SU-DHL-6 (cell line): ENCODE data around the gene MEI1.

Experiments
- H2AFZ ChIP-seq: fragments of 200-600 bp; sonication (generic); 2 replicates; pipeline ENCODE4 v1.6.1; 2014; ENCODE audit warnings: low read depth, mild to moderate bottlenecking, moderate library complexity, mixed read lengths, antibody characterized with exemption, low read length; ENCODE audit not compliant: severe bottlenecking
- H3F3A ChIP-seq: fragments of 200-600 bp; shearing (Covaris generic); 2 replicates; pipeline ENCODE4 v1.6.0; 2016; ENCODE audit warnings: antibody characterized with exemption, mild to moderate bottlenecking; ENCODE audit not compliant: insufficient read depth
- H3K27ac ChIP-seq: fragments of 200-600 bp; sonication (generic); 2 replicates; pipeline ENCODE4 v1.5.1; 2016; ENCODE audit warnings: low read depth, mild to moderate bottlenecking, low read length, moderate library complexity, mixed read lengths
- H3K27me3 ChIP-seq: fragments of 200-600 bp; sonication (generic), shearing (Covaris generic); 2 replicates; pipeline ENCODE4 v1.6.0; 2014; ENCODE audit warnings: mild to moderate bottlenecking, low read length
- H3K36me3 ChIP-seq: fragments of 200-600 bp; sonication (generic); 2 replicates; pipeline ENCODE4 v1.6.1; 2014; ENCODE audit warnings: mild to moderate bottlenecking, low read length, mixed read lengths
- H3K4me2 ChIP-seq: fragments of 300-600, 200-600 bp; shearing (Covaris generic), sonication (generic); 2 replicates; pipeline ENCODE4 v1.6.0; 2014; ENCODE audit warnings: low read length, low read depth, mild to moderate bottlenecking; ENCODE audit not compliant: poor library complexity, severe bottlenecking
- H3K4me3 ChIP-seq: fragments of 200-600 bp; sonication (generic); 2 replicates; pipeline ENCODE4 v1.5.1; 2014; ENCODE audit warnings: antibody characterized with exemption, low read length, mild to moderate bottlenecking, mixed read lengths; ENCODE audit not compliant: insufficient read depth, poor library complexity, severe bottlenecking
- H3K79me2 ChIP-seq: fragments of 200-600 bp; sonication (generic); 2 replicates; pipeline ENCODE4 v1.6.1; 2014; ENCODE audit warnings: mild to moderate bottlenecking, low read length, moderate library complexity; ENCODE audit not compliant: insufficient read depth
- H3K9ac ChIP-seq: fragments of 200-600 bp; sonication (generic); 2 replicates; pipeline ENCODE4 v1.7.0; 2014; ENCODE audit warnings: mild to moderate bottlenecking, low read length
- H3K9me2 ChIP-seq: fragments of 200-600 bp; sonication (generic); replicated peaks from 2 replicates; pipeline ENCODE4 v1.6.1; 2014; ENCODE audit warnings: low read length; ENCODE audit not compliant: insufficient read depth
- H3K9me3 ChIP-seq: fragments of 200-600 bp; sonication (generic); 2 replicates; pipeline ENCODE4 v1.6.1; 2014; ENCODE audit warnings: low read length, mixed read lengths; ENCODE audit not compliant: insufficient read depth
- H4K20me1 ChIP-seq: fragments of 200-600 bp; sonication (generic); 2 replicates; pipeline ENCODE4 v1.6.1; 2014; ENCODE audit warnings: low read depth, mild to moderate bottlenecking, antibody characterized with exemption, low read length, moderate library complexity, mixed read lengths
- EZH2phosphoT487 ChIP-seq: fragments of 200-600 bp; sonication (generic), shearing (Covaris generic); conservative IDR thresholded peaks from 2 replicates; pipeline ENCODE4 v1.6.1; 2018; ENCODE audit warnings: mild to moderate bottlenecking, antibody characterized with exemption, low read length, moderate library complexity, mixed read lengths
- TF ChIP-seq, protein P1 (sequence below): fragments of 200-600 bp; sonication (generic); IDR thresholded peaks from one replicate; pipeline ENCODE4 v1.5.1; 2017; ENCODE audit warnings: antibody characterized with exemption, mild to moderate bottlenecking, low read length, moderate library complexity; ENCODE audit not compliant: insufficient read depth, poor library complexity, severe bottlenecking

The MEI1 gene

DNA sequence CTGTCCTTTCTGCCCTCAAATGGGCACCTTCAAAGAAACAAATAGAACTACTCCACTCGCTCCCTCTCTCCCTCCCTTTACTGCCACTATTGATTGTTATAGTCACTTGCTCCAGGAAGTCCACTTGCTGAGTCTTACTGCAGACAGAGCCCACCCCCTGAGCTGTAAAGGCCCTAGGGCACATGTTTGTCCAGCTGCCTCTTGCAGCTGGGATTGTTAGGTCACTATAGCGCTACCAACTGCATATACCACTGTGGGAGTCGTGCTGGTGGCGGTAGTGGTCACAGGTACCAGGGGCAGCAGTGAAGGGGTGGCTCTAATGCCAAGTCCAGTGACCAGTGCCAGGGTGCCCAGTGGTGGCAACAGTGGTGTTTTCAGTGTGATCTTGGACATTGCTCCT is 129.2 kb downstream of the MEI1 start:
- no peaks in the 10 kb centered on the region for H4K20me1 ChIP-seq
- H3K9me3 ChIP-seq: 0 out of 2 replicates have a peak, but pooled peaks cover 4% of the 10 kb centered on the region
- TF ChIP-seq, protein P1, sequence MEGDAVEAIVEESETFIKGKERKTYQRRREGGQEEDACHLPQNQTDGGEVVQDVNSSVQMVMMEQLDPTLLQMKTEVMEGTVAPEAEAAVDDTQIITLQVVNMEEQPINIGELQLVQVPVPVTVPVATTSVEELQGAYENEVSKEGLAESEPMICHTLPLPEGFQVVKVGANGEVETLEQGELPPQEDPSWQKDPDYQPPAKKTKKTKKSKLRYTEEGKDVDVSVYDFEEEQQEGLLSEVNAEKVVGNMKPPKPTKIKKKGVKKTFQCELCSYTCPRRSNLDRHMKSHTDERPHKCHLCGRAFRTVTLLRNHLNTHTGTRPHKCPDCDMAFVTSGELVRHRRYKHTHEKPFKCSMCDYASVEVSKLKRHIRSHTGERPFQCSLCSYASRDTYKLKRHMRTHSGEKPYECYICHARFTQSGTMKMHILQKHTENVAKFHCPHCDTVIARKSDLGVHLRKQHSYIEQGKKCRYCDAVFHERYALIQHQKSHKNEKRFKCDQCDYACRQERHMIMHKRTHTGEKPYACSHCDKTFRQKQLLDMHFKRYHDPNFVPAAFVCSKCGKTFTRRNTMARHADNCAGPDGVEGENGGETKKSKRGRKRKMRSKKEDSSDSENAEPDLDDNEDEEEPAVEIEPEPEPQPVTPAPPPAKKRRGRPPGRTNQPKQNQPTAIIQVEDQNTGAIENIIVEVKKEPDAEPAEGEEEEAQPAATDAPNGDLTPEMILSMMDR: no peak
- no peak for TF ChIP-seq EZH2phosphoT487
- H3K4me2 ChIP-seq: no peak overlapping the region
- no peak overlapping the region for H2AFZ ChIP-seq
- no peaks in the 10 kb centered on the region for H3K9me2 ChIP-seq
- H3K4me3 ChIP-seq: no peak overlapping the region
- H3K9ac ChIP-seq: no peak overlapping the region
- peaks cover 6% of the 10 kb centered on the region for H3K79me2 ChIP-seq
- H3K27me3 ChIP-seq: no peaks in the 10 kb centered on the region
- 0 out of 2 replicates have a peak overlapping the region, but pooled peaks have one; percentile 14 for H3K27ac ChIP-seq
- H3F3A ChIP-seq: peaks cover 23% of the 10 kb centered on the region
- peaks cover 6% of the 10 kb centered on the region; the same call in 1 of the 2 replicates for H3K36me3 ChIP-seq

DNA sequence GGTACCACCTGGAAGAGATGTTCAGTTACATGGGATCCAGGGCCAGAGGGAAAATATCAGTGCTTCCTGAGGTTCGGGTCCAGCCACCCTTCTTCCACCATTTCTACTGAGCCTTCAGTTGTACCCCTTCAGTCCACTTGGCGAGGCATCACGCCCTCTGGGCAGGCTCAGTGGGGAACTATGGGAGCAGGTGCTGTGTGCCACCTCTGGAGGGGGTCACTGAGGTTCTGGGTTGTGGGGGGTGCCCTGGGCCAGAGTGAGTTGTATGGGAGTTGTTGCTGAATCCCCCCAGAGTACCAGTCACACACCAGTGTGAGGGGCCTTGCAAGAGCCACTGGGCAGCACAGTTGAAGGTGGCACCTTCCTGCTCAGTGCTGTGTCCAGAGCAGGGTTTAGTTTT is 130.9 kb downstream of the MEI1 start:
- H3K4me2 ChIP-seq: no peak overlapping the region
- H3F3A ChIP-seq: peaks cover 23% of the 10 kb centered on the region
- H3K9me2 ChIP-seq: no peaks in the 10 kb centered on the region
- H3K27ac ChIP-seq: peak overlapping the region; percentile 21
- H3K9ac ChIP-seq: no peak overlapping the region
- peaks cover 9% of the 10 kb centered on the region; the same call in 1 of the 2 replicates for H3K36me3 ChIP-seq
- H2AFZ ChIP-seq: no peak overlapping the region
- no peaks in the 10 kb centered on the region for H4K20me1 ChIP-seq
- TF ChIP-seq, protein P1: no peak
- no peak for TF ChIP-seq EZH2phosphoT487
- H3K4me3 ChIP-seq: no peak overlapping the region
- H3K27me3 ChIP-seq: no peaks in the 10 kb centered on the region
- peaks cover 22% of the 10 kb centered on the region for H3K79me2 ChIP-seq
- 0 out of 2 replicates have a peak, but pooled peaks cover 4% of the 10 kb centered on the region for H3K9me3 ChIP-seq

DNA sequence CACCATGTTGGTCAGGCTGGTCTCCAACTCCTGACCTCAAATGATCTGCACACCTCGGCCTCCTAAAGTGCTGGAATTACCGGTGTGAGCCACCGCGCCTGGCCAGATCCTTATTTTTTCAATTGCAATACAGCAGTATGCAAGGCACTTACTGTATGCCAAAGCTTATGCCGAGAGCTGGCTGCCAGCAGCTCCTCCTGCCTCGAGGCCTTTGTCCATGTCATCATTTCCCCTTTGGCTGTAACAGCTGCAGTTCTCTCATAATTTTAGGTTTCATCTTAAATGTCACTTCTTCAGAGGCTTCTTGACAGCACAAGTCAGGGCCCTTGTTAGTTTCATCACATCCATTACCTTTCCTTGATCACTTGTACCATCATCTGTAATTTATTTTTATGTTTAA is 132.1 kb downstream of the MEI1 start:
- no peak overlapping the region for H3K4me3 ChIP-seq
- H3K36me3 ChIP-seq: peaks cover 16% of the 10 kb centered on the region

More for the DNA sequence above, 132.1 kb downstream of the MEI1 start:
- H3K9me2 ChIP-seq: no peaks in the 10 kb centered on the region
- H3K9me3 ChIP-seq: 0 out of 2 replicates have a peak, but pooled peaks cover 4% of the 10 kb centered on the region
- H3K9ac ChIP-seq: no peak overlapping the region
- peak overlapping the region; percentile 90 for H3K27ac ChIP-seq
- no peaks in the 10 kb centered on the region for H4K20me1 ChIP-seq
- no peaks in the 10 kb centered on the region for H3K27me3 ChIP-seq
- H3K79me2 ChIP-seq: peaks cover 35% of the 10 kb centered on the region
- H3F3A ChIP-seq: peaks cover 23% of the 10 kb centered on the region
- H2AFZ ChIP-seq: no peak overlapping the region
- peak overlapping the region; percentile 61 for H3K4me2 ChIP-seq
- no peak for TF ChIP-seq EZH2phosphoT487
- TF ChIP-seq, protein P1: no peak
